H1 (cell line): ENCODE measurements around the gene PEAK1. TPM values are rescaled to one million over a fixed set of nuclear protein-coding genes. Genes with fewer than 3 reads are reported as not detected.

Experiments
- CTCF ChIA-PET: fragments of 300-600 bp; sonication (Branson Sonifier 250); formaldehyde crosslinking; loops from one replicate; lab custom pipeline; 2021; ENCODE audit not compliant: partially characterized antibody; lab: Charles Lee
- POLR2A ChIA-PET: fragments of 300-600 bp; sonication (Branson Sonifier 250); formaldehyde crosslinking; loops from one replicate; lab custom pipeline; 2021; ENCODE audit warnings: inconsistent platforms; ENCODE audit not compliant: partially characterized antibody; lab: Charles Lee
- DNase-seq, 2 experiments: peaks; one replicate each; pipeline versions ENCODE4 v3.0.0 to v3.0.0-alpha.2; 2010 to 2022; ENCODE audit warnings: low spot score in 2 of 2, low read depth in 1 of 2, mixed read lengths in 1 of 2
- FAIRE-seq: peaks from 2 replicates; lab custom pipeline; 2011; peaks lifted over from hg19 to GRCh38; lab: Jason Lieb, UNC
- H2AFZ ChIP-seq: 2 replicates; pipeline ENCODE4 v1.8.1; 2012; ENCODE audit warnings: low read length, inconsistent platforms
- H2AK5ac ChIP-seq: 2 replicates; pipeline ENCODE4 v1.6.1; 2013; ENCODE audit warnings: low read depth, low read length
- H2BK120ac ChIP-seq: replicated peaks from 2 replicates; pipeline ENCODE3; 2013; ENCODE audit warnings: low read depth, low read length, inconsistent platforms
- H2BK12ac ChIP-seq: 2 replicates; pipeline ENCODE4 v1.6.1; 2013; ENCODE audit warnings: low read depth, low read length
- H2BK15ac ChIP-seq: 2 replicates; pipeline ENCODE4 v1.6.1; 2013; ENCODE audit warnings: low read length
- H2BK20ac ChIP-seq: 2 replicates; pipeline ENCODE4 v1.6.1; 2013; ENCODE audit warnings: low read length
- H2BK5ac ChIP-seq: 2 replicates; pipeline ENCODE4 v1.6.1; 2013; ENCODE audit warnings: low read depth, low read length
- H3K14ac ChIP-seq: 2 replicates; pipeline ENCODE4 v1.6.1; 2013; ENCODE audit warnings: inconsistent platforms; ENCODE audit not compliant: insufficient read length
- H3K18ac ChIP-seq: 2 replicates; pipeline ENCODE4 v1.6.1; 2013; ENCODE audit warnings: low read length; ENCODE audit errors: extremely low read depth
- H3K23ac ChIP-seq: 2 replicates; pipeline ENCODE4 v1.6.1; 2013; ENCODE audit warnings: inconsistent platforms; ENCODE audit not compliant: insufficient read length
- H3K23me2 ChIP-seq: 2 replicates; pipeline ENCODE4 v1.6.1; 2013; ENCODE audit warnings: low read depth, low read length
- H3K27ac ChIP-seq: 2 replicates; pipeline ENCODE4 v1.6.1; 2011; ENCODE audit warnings: low read depth, low read length, inconsistent platforms
- H3K27me3 ChIP-seq, 4 experiments: replicated peaks in 1 of 4; 1 replicate in 1 of 4; 2 replicates in 3 of 4; pipeline versions ENCODE4 v1.6.1 to v1.8.1; 2011 to 2013; ENCODE audit warnings: low read length in 3 of 4, mild to moderate bottlenecking in 3 of 4, inconsistent platforms in 2 of 4, mixed read lengths in 2 of 4, moderate library complexity in 1 of 4; ENCODE audit not compliant: control insufficient read depth in 3 of 4, insufficient read depth in 3 of 4; ENCODE audit errors: extremely low read depth in 1 of 4
- H3K36me3 ChIP-seq, 4 experiments: 2 replicates each; pipeline versions ENCODE4 v1.6.1 to v1.8.1; 2011 to 2013; ENCODE audit warnings: mild to moderate bottlenecking in 4 of 4, low read length in 3 of 4, moderate library complexity in 2 of 4, control low read depth in 1 of 4, inconsistent platforms in 1 of 4; ENCODE audit not compliant: insufficient read depth in 4 of 4, control insufficient read depth in 2 of 4
- H3K4ac ChIP-seq: replicated peaks from 2 replicates; pipeline ENCODE3; 2013; ENCODE audit warnings: low read length, low read depth, mixed read lengths, inconsistent platforms; ENCODE audit not compliant: insufficient read length
- H3K4me1 ChIP-seq, 4 experiments: replicated peaks in 1 of 4; 1 replicate in 1 of 4; 2 replicates in 3 of 4; pipeline versions ENCODE4 v1.6.1 to v1.8.1; 2011 to 2013; ENCODE audit warnings: low read length in 3 of 4, inconsistent platforms in 2 of 4, mixed read lengths in 1 of 4; ENCODE audit not compliant: insufficient read depth in 4 of 4, control insufficient read depth in 3 of 4
- H3K4me2 ChIP-seq, 2 experiments: 2 replicates each; pipeline versions ENCODE4 v1.6.1 to v1.8.1; 2011 to 2013; ENCODE audit warnings: low read depth in 2 of 2, low read length in 2 of 2, control low read depth in 1 of 2, inconsistent platforms in 1 of 2, mild to moderate bottlenecking in 1 of 2; ENCODE audit not compliant: insufficient read depth in 1 of 2
- H3K4me3 ChIP-seq, 4 experiments: fragments of 200-600, 300-600 bp in 1 of 4; sonication (generic), shearing (Covaris generic), sonication (Bioruptor Twin) in 1 of 4; 2 replicates each; pipeline versions ENCODE4 v1.5.1 to v1.8.1; 2011 to 2016; ENCODE audit warnings: low read length in 4 of 4, low read depth in 3 of 4, control low read depth in 2 of 4, inconsistent platforms in 2 of 4, mild to moderate bottlenecking in 2 of 4, mixed read lengths in 1 of 4, moderate library complexity in 1 of 4; ENCODE audit not compliant: insufficient read depth in 2 of 4; ENCODE audit errors: extremely low read depth in 1 of 4
- H3K56ac ChIP-seq: replicated peaks from 2 replicates; pipeline ENCODE3; 2013; ENCODE audit warnings: low read depth, mild to moderate bottlenecking, mixed read lengths, low read length, inconsistent platforms; ENCODE audit not compliant: insufficient read length
- H3K79me1 ChIP-seq: 2 replicates; pipeline ENCODE4 v1.6.1; 2013; ENCODE audit warnings: low read depth, low read length, control low read depth
- H3K79me2 ChIP-seq, 2 experiments: 2 replicates each; pipeline versions ENCODE4 v1.6.1 to v1.8.1; 2012 to 2013; ENCODE audit warnings: low read length in 2 of 2, mild to moderate bottlenecking in 2 of 2, inconsistent platforms in 1 of 2; ENCODE audit not compliant: insufficient read depth in 2 of 2, control insufficient read depth in 1 of 2
- H3K9ac ChIP-seq, 4 experiments: replicated peaks in 1 of 4; 1 replicate in 1 of 4; 2 replicates in 3 of 4; pipeline versions ENCODE4 v1.6.1 to v1.8.1; 2011 to 2013; ENCODE audit warnings: low read depth in 3 of 4, low read length in 3 of 4, control low read depth in 2 of 4, mild to moderate bottlenecking in 2 of 4, moderate library complexity in 2 of 4, inconsistent platforms in 1 of 4; ENCODE audit errors: extremely low read depth in 1 of 4
- H3K9me3 ChIP-seq, 2 experiments: 2 replicates each; pipeline versions ENCODE4 v1.6.1 to v1.8.1; 2012 to 2013; ENCODE audit warnings: mild to moderate bottlenecking in 2 of 2, moderate library complexity in 2 of 2, control low read depth in 1 of 2, inconsistent platforms in 1 of 2, low read depth in 1 of 2, low read length in 1 of 2, mixed read lengths in 1 of 2; ENCODE audit not compliant: insufficient read depth in 2 of 2
- H4K20me1 ChIP-seq, 2 experiments: replicated peaks in 1 of 2; 2 replicates each; pipeline versions ENCODE3 to v1.8.1; 2011 to 2013; ENCODE audit warnings: inconsistent platforms in 2 of 2, low read length in 2 of 2, mild to moderate bottlenecking in 1 of 2; ENCODE audit not compliant: insufficient read depth in 2 of 2, control insufficient read depth in 1 of 2
- H4K5ac ChIP-seq: 2 replicates; pipeline ENCODE4 v1.6.1; 2013; ENCODE audit warnings: low read length, low read depth, mixed read lengths, inconsistent platforms; ENCODE audit not compliant: insufficient read length
- H4K8ac ChIP-seq: 2 replicates; pipeline ENCODE4 v1.8.0; 2013; ENCODE audit warnings: mild to moderate bottlenecking, moderate library complexity, low read length, inconsistent platforms; ENCODE audit not compliant: insufficient read depth; ENCODE audit errors: extremely low read depth
- H4K91ac ChIP-seq: replicated peaks from 2 replicates; pipeline ENCODE3; 2013; ENCODE audit warnings: low read length, mixed read lengths, inconsistent platforms; ENCODE audit not compliant: insufficient read length
- BCL11A ChIP-seq, 2 experiments: IDR thresholded peaks; one replicate each; pipeline ENCODE4 v1.6.1; 2011; ENCODE audit warnings: low read depth in 2 of 2, low read length in 2 of 2, mild to moderate bottlenecking in 2 of 2
- BRCA1 ChIP-seq: IDR thresholded peaks from 2 replicates; pipeline ENCODE4 v1.6.1; 2012; ENCODE audit warnings: low read depth, low read length, improper control_type of control experiment
- CBX5 ChIP-seq: fragments of 300-800, 300-1000 bp; sonication (generic); IDR thresholded peaks from 2 replicates; pipeline ENCODE4 v1.7.1; 2016; ENCODE audit warnings: antibody characterized with exemption, low read length, low read depth
- CREB1 ChIP-seq: IDR thresholded peaks from 2 replicates; pipeline ENCODE4 v1.6.1; 2012; ENCODE audit warnings: inconsistent platforms
- KDM4A ChIP-seq: IDR thresholded peaks from one replicate; pipeline ENCODE4 v1.7.1; 2012; ENCODE audit warnings: low read depth, mild to moderate bottlenecking, moderate library complexity, low read length, inconsistent platforms; ENCODE audit not compliant: severe bottlenecking
- KDM5A ChIP-seq: fragments of 200-600 bp; IDR thresholded peaks from 2 replicates; pipeline ENCODE4 v1.7.1; 2012; ENCODE audit warnings: mild to moderate bottlenecking, low read length, inconsistent platforms, mixed read lengths
- RNF2 ChIP-seq: fragments of 200-900, 300-1000 bp; sonication (generic); IDR thresholded peaks from 2 replicates; pipeline ENCODE4 v1.7.1; 2016; ENCODE audit warnings: borderline replicate concordance, low read depth, mild to moderate bottlenecking, antibody characterized with exemption, low read length; ENCODE audit not compliant: poor library complexity, severe bottlenecking; ENCODE audit errors: missing control alignments
- SP1 ChIP-seq: IDR thresholded peaks from 2 replicates; pipeline ENCODE4 v1.6.1; 2011; ENCODE audit warnings: low read depth, low read length
- TAF1 ChIP-seq: IDR thresholded peaks from 2 replicates; pipeline ENCODE4 v1.6.1; 2011; ENCODE audit warnings: mild to moderate bottlenecking, low read depth, low read length
- TBP ChIP-seq: IDR thresholded peaks from 2 replicates; pipeline ENCODE4 v1.6.1; 2011; ENCODE audit warnings: low read depth, low read length, improper control_type of control experiment
- WGBS, 2 experiments: shearing (Covaris generic) in 1 of 2; methylation state at CpG; one replicate each; pipeline versions ENCODE4 v1.1.6 to v1.1.7; 2013 to 2015; ENCODE audit warnings: low lambda C conversion rate in 2 of 2, mixed read lengths in 2 of 2, inconsistent platforms in 1 of 2, low coverage in 1 of 2, missing lambda C conversion rate in 1 of 2; ENCODE audit not compliant: insufficient replicate concordance in 2 of 2, insufficient coverage in 1 of 2, insufficient read length in 1 of 2; ENCODE audit errors: extremely low coverage in 1 of 2, missing lambda C conversion rate in 1 of 2; 5-methylcytosine and 5-hydroxymethylcytosine counted together
- polyA plus RNA-seq, 7 experiments: library from polyadenylated mRNA; depleted of rRNA in 3 of 7; stranded (reverse) in 5 of 7; unstranded in 2 of 7; fragments of >200 nt in 5 of 7; fragments of 200-250 nt in 2 of 7; gene quantifications; 1 replicate in 5 of 7; 2 replicates in 1 of 7; 4 replicates in 1 of 7; pipeline versions ENCODE4 v1.2.1 to v1.2.3, GENCODE V29; 2011 to 2013; ENCODE audit warnings: missing spikeins in 2 of 7, mixed read lengths in 2 of 7
- total RNA-seq: library from RNA; stranded (reverse); fragmentation: NEBNext Ultra II Directional; extraction: Animal tissue kit (Norgen Biotek cat#: 25700); gene quantifications from 2 replicates; pipeline ENCODE4 v1.2.1, GENCODE V29; 2021

PEAK1 gene
- total and polyA plus RNA-seq, 2 of the 8 experiments (the other 6 are each of a cell fraction or from before 2014, with no cell fraction given), result 8.8 to 44.8 TPM

DNA sequence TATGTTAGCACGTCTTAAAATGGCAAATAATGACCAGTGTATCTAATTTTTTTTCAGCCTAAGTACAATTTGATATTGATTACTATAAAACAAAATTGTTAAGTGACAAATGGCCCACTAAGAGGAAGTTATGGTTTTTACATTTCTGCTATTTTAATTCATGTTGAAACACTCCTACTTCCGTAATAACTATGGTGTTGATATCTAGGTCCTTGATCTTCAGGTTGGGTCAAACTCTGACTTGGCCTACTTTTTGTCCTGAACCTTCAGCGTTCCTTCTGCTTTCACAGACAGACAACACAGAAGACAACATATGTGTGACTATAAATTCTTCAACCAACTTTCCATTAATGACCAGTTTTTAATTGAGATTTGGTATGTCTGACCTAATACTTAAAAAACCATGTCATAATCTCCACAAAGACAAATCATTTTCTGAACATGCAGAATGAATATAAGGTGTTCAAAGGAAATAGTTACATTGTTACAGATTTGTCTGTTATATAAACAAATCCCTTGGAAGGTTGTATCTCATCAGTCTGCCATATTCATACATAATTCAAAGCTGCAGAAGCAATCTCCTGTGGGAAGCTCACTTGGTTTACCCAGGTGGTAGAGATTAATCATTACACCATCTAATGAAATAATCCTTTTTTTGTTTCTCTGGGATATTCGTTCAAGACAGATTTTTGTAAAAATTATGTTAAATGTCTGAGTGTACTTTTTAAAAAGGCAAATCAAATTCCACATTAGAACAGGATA, 256.9 kb downstream of the PEAK1 start:
- ChIA-PET POLR2A (no interaction called here), CTCF (interaction anchor here (0.7 to 0.9 kb wide), 2 partner anchors 342 to 380 kb away, joined by 3 read pairs; no protein-coding TSS in a partner anchor)
- H2BK12ac ChIP-seq, result no peak overlapping the region
- H2BK15ac ChIP-seq, result no peak overlapping the region
- no peaks in the 10 kb centered on the region for H3K27me3 ChIP-seq
- H3K4me1 ChIP-seq, result peaks cover 0 to 10% (median 1%) of the 10 kb centered on the region in 4 experiments; a peak in 3 of 7 replicates
- no peaks in the 10 kb centered on the region for H4K20me1 ChIP-seq
- WGBS, 2 experiments, result 89% methylated on average over 4 of the region's 4 CpGs; no CpG with 5 or more reads in 1 of the 2 experiments
- H4K91ac ChIP-seq, result no peak overlapping the region
- H3K4me2 ChIP-seq, result no peak overlapping the region
- H4K8ac ChIP-seq, result no peak overlapping the region
- no peak overlapping the region for H2AK5ac ChIP-seq
- no peaks in the 10 kb centered on the region for H3K9me3 ChIP-seq
- no peak overlapping the region for H4K5ac ChIP-seq
- no peak overlapping the region for H2BK120ac ChIP-seq
- no peak overlapping the region for H3K4me3 ChIP-seq
- H3K79me1 ChIP-seq, result no peaks in the 10 kb centered on the region
- H3K9ac ChIP-seq, result no peak overlapping the region
- TF ChIP-seq TBP (no peak), KDM5A (no peak), KDM4A (no peak), BCL11A (IDR thresholded peaks at IDR 0.05; ENCODE audit: low read depth in 2 of 2, low read length in 2 of 2) (no peak), CBX5 (no peak), CREB1 (no peak), RNF2 (no peak), TAF1 (no peak), SP1 (no peak), BRCA1 (no peak)
- H3K23ac ChIP-seq, result no peak overlapping the region
- H3K79me2 ChIP-seq, result no peaks in the 10 kb centered on the region
- peaks cover 0 to 4% (median 0%) of the 10 kb centered on the region in 4 experiments; a peak in 2 of 8 replicates for H3K36me3 ChIP-seq
- H2BK5ac ChIP-seq, result no peak overlapping the region
- H2AFZ ChIP-seq, result no peak overlapping the region
- no peak for DNase-seq
- H3K14ac ChIP-seq, result no peak overlapping the region
- H3K27ac ChIP-seq, result no peak overlapping the region
- no peak overlapping the region for H3K4ac ChIP-seq
- no peak overlapping the region for H2BK20ac ChIP-seq
- H3K23me2 ChIP-seq, result no peaks in the 10 kb centered on the region
- H3K56ac ChIP-seq, result no peak overlapping the region
- H3K18ac ChIP-seq, result no peak overlapping the region
- FAIRE-seq, result no peak
